NCI-H1417 (cell line): ENCODE data around the gene CSF2RB.

Experiments
- DNase-seq, 3 experiments: peaks; one replicate each; lab custom pipeline; 2025; lab: John Stamatoyannopoulos, UW

Gene CSF2RB

DNA sequence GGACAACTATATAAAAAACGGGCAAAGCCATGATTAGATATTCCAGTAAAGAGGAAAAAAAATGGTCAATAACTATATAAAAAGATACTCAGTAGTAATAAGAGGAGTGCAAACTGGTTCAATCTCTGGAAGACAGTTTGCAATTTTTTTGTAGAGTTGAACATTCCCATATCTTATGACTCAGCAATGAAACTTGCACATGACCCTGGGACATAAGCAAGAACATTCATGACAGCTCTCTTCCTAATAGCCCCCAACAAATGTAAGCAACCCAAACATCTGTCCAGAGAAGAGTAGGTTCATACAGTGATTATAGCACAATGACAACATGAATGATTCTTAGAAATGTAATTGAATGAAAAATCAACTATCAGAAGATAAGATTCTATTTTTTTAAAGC lies 21.8 kb upstream of the CSF2RB start:
- DNase-seq = no peak

GRCh38 chr22:36892292-36892691 lies 21.1 kb upstream of the CSF2RB start:
- no peak for DNase-seq

DNA sequence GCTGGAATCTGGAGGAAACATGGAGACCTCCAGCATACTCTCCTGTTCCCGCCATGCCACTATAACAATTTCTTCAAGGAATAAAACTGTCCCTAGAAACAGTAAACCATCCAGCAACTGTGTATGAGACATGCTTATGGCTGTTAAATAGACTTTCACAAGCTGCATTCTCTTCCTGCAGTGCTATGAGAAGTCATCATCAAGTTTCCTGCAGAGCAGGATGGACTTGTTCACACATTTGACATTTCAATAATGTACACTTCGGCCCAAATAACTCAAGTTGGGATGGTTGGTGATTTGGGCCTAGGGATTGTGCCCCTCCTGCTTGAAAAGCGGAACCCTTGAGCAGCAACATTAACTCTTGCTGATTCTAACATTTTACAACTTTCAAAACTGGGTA lies 20.2 kb upstream of the CSF2RB start:
- DNase-seq = no peak

DNA sequence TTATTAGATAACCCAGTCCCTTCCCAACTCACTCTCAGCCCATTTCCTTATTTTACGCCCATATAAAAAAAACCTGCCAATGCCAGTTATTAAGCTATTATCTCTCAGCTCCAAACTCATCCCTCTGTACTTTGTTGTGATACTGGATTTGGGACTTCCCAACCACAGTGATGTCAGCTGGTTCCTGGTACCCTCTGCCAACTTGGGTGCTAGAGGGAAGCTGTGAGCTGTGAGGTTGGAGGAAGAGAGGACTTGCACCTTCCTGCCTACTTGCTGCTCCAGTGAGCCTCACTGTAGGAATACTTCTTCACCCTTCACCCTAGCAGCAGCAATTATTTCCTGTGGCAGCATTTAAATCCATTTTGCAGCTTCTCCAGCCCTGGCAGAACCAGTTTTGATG lies 19.2 kb upstream of the CSF2RB start:
- no peak for DNase-seq

DNA sequence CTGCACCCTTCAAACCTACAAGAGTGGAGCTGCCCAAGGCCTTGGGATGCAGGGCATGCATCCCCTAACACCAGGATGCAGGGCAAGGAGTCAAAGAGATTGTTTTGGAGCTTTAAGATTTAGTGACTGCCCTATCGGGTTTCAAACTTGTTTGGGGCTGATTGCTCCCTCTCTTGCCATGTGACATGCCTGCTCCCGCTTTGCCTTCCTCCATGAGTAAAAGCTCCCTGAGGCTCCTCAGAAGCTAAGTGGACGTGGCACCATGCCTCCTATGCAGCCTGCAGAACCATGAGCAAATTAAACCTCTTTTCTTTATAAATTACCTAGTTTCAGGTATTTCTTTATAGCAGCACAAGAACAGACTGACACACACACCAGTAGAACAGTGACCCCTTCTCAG lies 15.8 kb upstream of the CSF2RB start:
- DNase-seq = no peak

DNA sequence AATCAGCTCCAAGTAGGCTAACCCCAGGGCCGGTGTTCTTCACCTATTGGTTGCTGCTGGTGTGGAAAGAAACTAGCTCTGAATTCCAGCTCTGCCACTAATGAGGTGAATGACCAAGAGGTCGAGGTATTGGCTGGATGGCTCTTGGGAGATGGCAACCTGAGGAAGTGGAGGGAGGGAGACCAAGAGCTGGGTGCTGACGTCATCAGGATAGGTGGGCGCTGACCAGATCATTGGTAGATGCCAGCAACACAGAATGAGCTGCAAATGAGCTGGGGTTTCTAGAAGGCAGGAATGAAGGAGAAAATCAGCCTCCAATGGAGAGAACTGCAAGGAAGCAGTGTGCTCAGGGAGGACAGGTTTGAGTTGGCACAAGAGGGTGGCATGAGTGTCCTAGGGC lies 14.7 kb upstream of the CSF2RB start:
- DNase-seq = no peak

GRCh38 chr22:36899498-36899897 lies 13.9 kb upstream of the CSF2RB start:
- no peak for DNase-seq

DNA sequence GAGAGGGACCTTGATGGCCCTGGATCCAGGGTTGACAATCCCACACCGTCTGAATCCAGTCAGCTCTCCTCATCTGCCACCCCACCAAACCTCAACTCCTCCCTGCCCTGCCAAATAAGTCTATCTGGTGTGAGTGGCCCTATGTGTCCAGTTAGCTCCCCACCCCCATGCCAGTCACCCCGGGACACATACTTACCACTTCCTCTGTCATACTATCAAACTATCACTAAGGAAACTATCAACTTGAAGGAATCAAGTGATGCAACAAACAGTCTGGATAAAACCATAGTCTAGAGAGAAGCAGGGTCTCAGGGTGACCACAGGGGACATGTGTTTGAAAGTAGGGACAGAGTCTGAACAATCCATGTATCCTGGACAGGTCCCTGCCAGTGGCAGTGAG lies 13.2 kb upstream of the CSF2RB start:
- no peak for DNase-seq

DNA sequence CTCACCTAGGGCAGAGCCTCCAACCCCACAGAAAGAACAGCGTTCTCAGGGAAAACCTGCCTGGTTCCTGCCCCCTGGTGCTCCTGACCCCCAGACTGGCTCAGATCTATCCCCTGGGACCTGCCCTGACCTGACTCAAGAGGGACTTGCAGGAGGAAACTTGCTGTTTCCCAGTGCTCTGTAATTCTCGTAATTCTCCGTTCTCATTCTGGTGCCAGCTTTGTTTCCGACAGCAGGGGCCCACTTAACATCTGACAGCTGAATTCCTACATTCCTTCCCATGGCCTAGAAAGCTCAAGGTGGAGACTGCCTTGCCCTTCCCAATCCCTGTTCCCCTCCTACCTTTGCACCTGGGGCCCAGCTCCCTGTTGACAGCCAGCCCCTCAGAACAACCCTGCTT lies 12.5 kb upstream of the CSF2RB start:
- no peak for DNase-seq

GRCh38 chr22:36901411-36902142 lies 11.9 kb upstream of the CSF2RB start:
- DNase-seq = no peak

DNA sequence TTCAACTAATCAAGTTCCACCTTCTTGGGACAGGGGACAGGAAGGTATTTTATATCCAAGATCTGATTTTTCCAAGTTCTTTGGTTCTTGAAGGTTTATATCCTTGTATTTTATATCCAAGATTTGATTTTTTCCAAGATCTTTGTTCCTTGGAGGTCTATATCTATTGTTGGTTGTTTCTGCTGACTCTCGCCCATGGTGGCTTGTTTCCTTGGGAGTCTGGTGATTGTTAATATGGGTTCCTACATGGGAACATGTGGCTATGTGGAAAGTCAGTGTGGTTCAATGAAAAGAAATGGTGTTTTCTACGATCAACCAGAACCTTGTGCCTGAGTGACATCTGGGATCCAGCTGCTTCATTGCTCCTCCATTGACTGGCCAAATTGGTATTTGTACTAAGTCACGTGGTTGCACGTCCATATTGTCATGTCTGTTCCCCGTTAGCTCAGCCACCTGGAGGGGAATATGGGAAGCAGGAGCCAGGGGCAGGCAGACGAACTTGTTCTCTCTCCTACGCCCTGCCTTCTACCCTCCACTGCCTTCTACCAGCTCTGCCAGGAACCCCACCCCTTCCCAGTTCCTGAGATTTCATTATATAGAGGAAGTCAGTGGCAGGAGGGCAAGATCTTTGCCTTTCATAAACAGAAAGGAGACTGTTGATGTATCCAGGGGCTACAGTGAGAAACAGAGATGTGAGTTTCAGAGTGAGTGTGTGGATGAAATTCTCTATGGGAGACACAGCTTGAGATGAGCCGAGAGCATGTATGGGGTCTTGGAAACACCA lies 11.1 kb upstream of the CSF2RB start:
- DNase-seq = no peak

- DNase-seq = no peak
These were observed 9.1 kb upstream of the CSF2RB start for GRCh38 chr22:36904260-36904880.

- no peak for DNase-seq
These were observed 5.9 kb upstream of the CSF2RB start for GRCh38 chr22:36907253-36908195.

DNA sequence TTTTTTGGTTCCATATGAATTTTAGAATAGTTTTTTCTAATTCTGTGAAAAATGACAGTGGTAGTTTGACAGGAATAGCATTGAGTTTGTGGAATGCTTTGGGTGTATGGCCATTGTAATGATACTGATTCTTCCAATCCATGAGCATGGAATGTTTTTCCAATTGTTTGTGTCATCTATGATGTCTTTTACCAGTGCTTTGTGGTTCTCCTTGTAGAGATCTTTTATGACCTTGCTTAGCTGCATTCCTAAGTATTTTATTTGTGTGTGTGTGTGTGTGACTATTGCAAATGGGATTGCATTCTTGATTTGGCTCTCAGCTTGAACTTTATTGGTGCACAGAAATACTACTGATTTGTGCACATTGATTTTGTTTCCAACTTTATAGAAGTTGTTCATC lies 3.0 kb upstream of the CSF2RB start:
- DNase-seq = no peak

DNA sequence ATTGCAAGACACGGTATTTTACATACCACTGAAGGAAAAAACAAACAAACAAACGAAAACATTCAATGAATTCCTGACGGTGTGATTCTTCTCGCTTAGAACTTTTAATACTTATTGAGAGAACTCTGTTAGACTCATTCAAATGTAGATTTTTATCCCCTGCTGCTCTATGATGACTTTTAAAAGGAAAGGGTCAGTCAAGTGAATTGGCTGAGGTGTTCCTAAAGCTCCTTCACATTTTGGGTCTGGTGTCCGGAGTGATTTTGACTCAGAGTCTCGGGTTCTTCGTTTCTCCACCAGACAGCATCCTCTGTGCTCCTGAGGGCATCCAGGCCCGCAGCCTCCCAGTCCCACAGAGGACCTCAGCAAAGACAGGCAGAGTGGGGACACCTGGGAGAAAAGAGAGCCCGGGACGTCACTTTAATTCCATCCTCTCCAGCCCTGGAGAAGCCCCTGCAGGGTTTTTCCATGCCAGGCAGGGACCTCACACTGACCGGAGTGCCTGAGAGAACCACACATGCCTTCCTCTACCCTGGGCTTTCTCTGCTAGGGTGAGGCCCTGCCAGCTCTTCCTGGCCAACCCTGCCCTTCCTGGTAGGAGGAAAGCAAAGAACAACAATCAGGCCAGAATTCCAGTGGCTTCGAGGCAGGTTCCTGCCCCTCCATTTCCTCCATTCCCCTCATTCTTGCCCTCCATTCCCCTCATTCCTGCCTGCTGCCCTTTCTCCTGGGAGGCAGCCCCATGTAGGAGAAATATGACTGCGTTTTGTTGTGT lies 1.4 kb upstream of the CSF2RB start:
- DNase-seq = no peak

- DNase-seq = no peak
These were observed 568 bp upstream of the CSF2RB start for GRCh38 chr22:36912694-36913426.

DNA sequence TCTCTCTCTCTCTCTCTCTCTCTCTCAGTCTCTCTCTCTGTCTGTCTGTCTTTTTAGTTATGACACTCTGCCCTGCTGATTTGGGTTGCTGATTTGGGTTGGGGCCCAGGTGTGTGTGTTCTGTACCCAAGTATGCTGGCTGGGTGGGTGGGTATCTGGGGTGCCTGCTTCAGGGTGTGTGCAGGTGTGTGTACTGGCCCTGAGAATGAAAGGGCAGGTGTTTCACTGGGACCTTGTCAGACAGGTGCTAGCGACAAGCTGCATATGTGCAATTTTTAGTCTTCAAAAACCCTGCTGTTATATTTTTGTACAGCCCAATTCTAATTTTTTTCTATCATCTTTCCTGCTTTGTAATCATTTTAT lies 943 bp downstream of the CSF2RB start:
- peak in 1 of 3 experiments; percentile 3 for DNase-seq

DNA sequence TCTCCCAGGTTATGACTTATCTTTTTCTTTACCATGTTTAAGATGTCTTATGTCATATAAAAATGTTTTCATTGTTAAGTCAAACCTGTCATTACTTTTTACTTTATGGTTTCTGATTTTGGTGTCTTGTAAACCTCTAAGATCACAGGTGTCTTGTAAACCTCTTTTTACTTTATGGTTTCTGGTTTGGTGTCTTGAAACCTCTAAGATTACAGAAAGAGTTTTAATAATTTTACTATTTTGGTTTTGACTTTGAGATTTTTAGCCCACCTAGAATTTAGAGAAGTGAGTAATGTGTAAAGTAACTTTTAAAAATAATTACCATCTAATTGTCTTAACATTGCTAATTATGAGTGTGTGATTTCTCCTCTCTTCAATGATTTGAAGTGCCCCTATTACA lies 2.6 kb downstream of the CSF2RB start:
- no peak for DNase-seq

DNA sequence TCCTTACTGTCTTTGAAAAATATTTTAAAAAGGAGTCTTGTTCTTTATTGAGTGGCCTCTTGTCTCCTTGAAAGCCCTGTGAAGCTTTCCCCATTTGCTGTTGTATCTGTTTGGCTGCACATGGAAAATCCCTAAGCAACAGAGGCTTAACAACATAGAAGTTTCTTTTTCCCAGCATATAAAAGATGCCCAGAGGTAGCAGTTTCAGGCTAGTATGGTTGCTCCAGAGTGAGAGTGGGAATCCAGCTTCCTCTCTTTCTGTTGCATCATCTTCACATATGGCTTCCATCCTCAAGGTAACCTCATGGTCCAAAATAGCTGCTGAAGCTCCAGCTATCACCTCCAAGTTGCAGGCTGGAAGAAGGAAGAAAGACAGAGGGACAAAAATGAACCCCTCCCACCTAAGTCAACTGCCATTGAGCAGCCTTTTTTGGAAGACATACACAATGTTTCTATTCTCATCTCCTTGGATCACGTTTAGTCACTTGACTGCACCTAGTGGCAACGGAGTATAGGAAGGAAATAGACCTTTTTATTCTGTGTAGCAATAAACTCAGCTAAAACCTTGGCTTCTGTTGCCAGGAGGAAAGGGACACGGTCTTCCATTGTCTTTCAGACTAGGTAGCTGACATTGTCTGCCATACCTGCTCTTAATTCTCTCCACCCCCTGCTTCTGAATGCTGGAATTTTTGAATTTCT lies 5.3 kb downstream of the CSF2RB start:
- DNase-seq = no peak
